Nephron progenitor cell (in vitro differentiated cells): ENCODE measurements around the gene C17orf78.

ENCODE experiments used
- DNase-seq: peaks from one replicate; pipeline ENCODE4 v3.0.0; 2021
- H3K27ac Mint-ChIP-seq: 2 replicates; pipeline ENCODE4 v1.8.0; 2021; ENCODE audit warnings: mild to moderate bottlenecking, moderate library complexity, mixed read lengths
- H3K27me3 Mint-ChIP-seq: 2 replicates; pipeline ENCODE4 v1.8.0; 2021; ENCODE audit warnings: mild to moderate bottlenecking, low read depth, mixed read lengths; ENCODE audit not compliant: poor library complexity
- H3K36me3 Mint-ChIP-seq: 2 replicates; pipeline ENCODE4 v1.8.0; 2021; ENCODE audit warnings: low read depth, mixed read lengths
- H3K4me1 Mint-ChIP-seq: 2 replicates; pipeline ENCODE4 v1.8.0; 2021; ENCODE audit warnings: mixed read lengths
- H3K4me3 Mint-ChIP-seq: 2 replicates; pipeline ENCODE4 v1.8.0; 2021; ENCODE audit warnings: mild to moderate bottlenecking, moderate library complexity, mixed read lengths
- H3K9me3 Mint-ChIP-seq: 2 replicates; pipeline ENCODE4 v1.8.0; 2021; ENCODE audit warnings: mild to moderate bottlenecking, moderate library complexity, mixed read lengths
- CTCF ChIP-seq: fragments of 200-600 bp; sonication (generic); IDR thresholded peaks from 2 replicates; pipeline ENCODE4 v1.5.0; 2021; ENCODE audit warnings: antibody characterized with exemption

The C17orf78 gene

GRCh38 chr17:37425268-37425667, 49.5 kb downstream of the C17orf78 start:
- no peaks in the 10 kb centered on the region for H3K9me3 Mint-ChIP-seq
- no peak for TF ChIP-seq CTCF
- peaks cover 69% of the 10 kb centered on the region for H3K36me3 Mint-ChIP-seq
- no peaks in the 10 kb centered on the region for H3K4me1 Mint-ChIP-seq
- H3K4me3 Mint-ChIP-seq = no peak overlapping the region
- DNase-seq = no peak
- no peaks in the 10 kb centered on the region for H3K27me3 Mint-ChIP-seq
- no peak overlapping the region for H3K27ac Mint-ChIP-seq

DNA sequence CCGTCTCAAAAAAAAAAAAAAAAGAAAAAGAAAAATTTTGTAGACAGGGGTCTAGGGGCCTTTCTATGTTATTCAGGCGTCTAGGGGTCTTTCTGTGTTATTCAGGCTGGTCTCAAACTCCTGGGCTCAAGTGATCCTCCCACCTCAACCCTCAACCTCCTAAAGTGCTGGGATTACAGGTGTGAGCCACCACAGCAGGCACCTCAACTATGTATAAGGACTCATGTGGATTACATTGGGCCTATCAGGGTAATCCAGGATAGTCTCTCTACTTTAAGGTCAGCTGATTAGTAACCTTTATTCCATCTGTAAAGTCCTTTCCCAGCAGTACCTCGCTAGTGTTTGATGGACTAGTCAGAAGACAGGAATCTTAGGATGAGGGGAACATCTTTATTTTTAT, 53.3 kb downstream of the C17orf78 start:
- TF ChIP-seq CTCF = no peak
- Mint-ChIP-seq H3K9me3 (no peaks in the 10 kb centered on the region), H3K27me3 (no peaks in the 10 kb centered on the region), H3K36me3 (peaks cover 64% of the 10 kb centered on the region), H3K4me3 (no peak overlapping the region), H3K27ac (no peak overlapping the region), H3K4me1 (no peaks in the 10 kb centered on the region)
- DNase-seq = no peak

- no peak for DNase-seq
- Mint-ChIP-seq H3K27ac (no peak overlapping the region), H3K27me3 (no peaks in the 10 kb centered on the region), H3K4me3 (no peak overlapping the region), H3K9me3 (no peaks in the 10 kb centered on the region), H3K36me3 (peaks cover 64% of the 10 kb centered on the region), H3K4me1 (no peaks in the 10 kb centered on the region)
- TF ChIP-seq CTCF = no peak
These were observed 53.7 kb downstream of the C17orf78 start for GRCh38 chr17:37429453-37429852.

GRCh38 chr17:37430051-37430627, 54.4 kb downstream of the C17orf78 start:
- no peaks in the 10 kb centered on the region for H3K9me3 Mint-ChIP-seq
- no peak for DNase-seq
- H3K27ac Mint-ChIP-seq = no peak overlapping the region
- no peak overlapping the region for H3K4me3 Mint-ChIP-seq
- TF ChIP-seq CTCF = no peak
- no peaks in the 10 kb centered on the region for H3K27me3 Mint-ChIP-seq
- no peaks in the 10 kb centered on the region for H3K4me1 Mint-ChIP-seq
- peaks cover 59% of the 10 kb centered on the region for H3K36me3 Mint-ChIP-seq

DNA sequence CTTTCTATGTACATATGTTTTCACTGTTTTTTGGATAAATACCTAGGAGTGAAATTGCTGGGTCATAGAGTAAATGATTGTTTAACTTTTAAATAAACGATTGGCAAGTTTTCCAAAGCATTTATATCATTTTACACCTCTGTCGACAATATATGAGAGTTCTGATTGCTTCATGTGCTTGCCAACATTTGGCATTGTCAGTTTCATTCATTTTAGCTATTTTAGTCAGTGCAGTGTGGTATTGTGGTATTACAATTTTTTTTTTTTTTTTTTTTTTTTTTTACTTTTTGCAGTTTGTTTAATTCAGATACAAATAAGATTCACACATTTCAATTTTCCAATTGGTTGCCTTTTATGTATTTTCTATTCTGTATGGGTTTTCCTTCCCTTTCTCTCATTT, 56.9 kb downstream of the C17orf78 start:
- peaks cover 55% of the 10 kb centered on the region for H3K36me3 Mint-ChIP-seq
- H3K4me1 Mint-ChIP-seq = peaks cover 3% of the 10 kb centered on the region
- H3K9me3 Mint-ChIP-seq = no peaks in the 10 kb centered on the region
- H3K27me3 Mint-ChIP-seq = no peaks in the 10 kb centered on the region
- no peak for DNase-seq
- no peak overlapping the region for H3K27ac Mint-ChIP-seq
- TF ChIP-seq CTCF = no peak
- no peak overlapping the region for H3K4me3 Mint-ChIP-seq

DNA sequence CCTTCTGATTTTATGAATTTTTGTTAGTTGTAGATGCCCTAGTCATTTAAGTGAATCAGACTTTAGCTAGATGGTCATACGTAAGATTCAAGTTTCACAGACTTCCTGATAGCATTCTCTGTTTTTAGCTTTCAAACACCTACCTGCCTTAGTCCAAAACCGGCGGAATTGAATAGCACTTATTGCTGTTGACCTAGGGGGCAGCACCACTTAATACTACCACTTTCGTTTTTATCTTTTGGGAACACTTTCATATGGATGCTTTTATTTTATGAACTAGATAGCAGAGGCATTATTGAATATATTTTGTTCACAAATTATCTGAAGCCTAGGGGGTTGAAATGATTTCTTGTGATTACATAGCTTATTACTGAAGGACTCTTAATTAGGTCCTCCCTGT, 62.4 kb downstream of the C17orf78 start:
- no peak overlapping the region for H3K4me3 Mint-ChIP-seq
- H3K9me3 Mint-ChIP-seq = no peaks in the 10 kb centered on the region
- H3K4me1 Mint-ChIP-seq = peaks cover 6% of the 10 kb centered on the region
- DNase-seq = no peak
- TF ChIP-seq CTCF = no peak
- H3K27ac Mint-ChIP-seq = no peak overlapping the region
- peaks cover under 1% of the 10 kb centered on the region for H3K27me3 Mint-ChIP-seq
- H3K36me3 Mint-ChIP-seq = peaks cover 74% of the 10 kb centered on the region
